Ovary (tissue), 3 donors: ENCODE measurements around the gene PRR5.

Source experiments
- POLR2A ChIP-seq: fragments of 450-650 bp; IDR thresholded peaks from one replicate; pipeline ENCODE4 v1.6.1; 2017; ENCODE audit warnings: antibody characterized with exemption, mild to moderate bottlenecking, moderate library complexity
- TF ChIP-seq, protein P1 (sequence below), 3 donors: fragments of 450-650 bp in 2 of 3; fragments of 200-600 bp in 1 of 3; IDR thresholded peaks; one replicate each; pipeline versions ENCODE4 v1.5.1 to v1.8.0; 2016 to 2022; ENCODE audit warnings: antibody characterized with exemption in 3 of 3, mild to moderate bottlenecking in 1 of 3
- donor health status: DM: no; HTN: no; CAD: no.

DNA sequence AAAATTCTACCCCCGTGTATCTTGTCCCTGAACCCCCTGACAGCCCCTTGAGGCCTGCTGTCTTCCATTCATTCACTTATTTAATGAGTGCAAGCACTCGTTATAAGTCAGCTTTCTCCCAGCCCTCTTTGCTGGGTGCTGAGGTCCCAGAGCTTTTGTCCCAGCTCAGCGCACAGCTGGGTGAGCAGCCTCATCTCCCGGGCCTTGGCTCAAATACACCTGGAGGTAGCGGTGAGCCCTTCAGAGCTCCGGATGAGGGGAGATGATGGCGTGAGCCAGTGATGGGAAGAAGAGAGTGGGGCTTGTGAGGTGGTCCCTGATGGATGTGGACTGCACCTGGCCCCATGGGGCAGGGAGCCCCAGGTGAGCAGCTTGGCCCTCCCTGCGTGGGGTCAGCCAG is 32.3 kb downstream of the PRR5 start:
- TF ChIP-seq, protein P1, sequence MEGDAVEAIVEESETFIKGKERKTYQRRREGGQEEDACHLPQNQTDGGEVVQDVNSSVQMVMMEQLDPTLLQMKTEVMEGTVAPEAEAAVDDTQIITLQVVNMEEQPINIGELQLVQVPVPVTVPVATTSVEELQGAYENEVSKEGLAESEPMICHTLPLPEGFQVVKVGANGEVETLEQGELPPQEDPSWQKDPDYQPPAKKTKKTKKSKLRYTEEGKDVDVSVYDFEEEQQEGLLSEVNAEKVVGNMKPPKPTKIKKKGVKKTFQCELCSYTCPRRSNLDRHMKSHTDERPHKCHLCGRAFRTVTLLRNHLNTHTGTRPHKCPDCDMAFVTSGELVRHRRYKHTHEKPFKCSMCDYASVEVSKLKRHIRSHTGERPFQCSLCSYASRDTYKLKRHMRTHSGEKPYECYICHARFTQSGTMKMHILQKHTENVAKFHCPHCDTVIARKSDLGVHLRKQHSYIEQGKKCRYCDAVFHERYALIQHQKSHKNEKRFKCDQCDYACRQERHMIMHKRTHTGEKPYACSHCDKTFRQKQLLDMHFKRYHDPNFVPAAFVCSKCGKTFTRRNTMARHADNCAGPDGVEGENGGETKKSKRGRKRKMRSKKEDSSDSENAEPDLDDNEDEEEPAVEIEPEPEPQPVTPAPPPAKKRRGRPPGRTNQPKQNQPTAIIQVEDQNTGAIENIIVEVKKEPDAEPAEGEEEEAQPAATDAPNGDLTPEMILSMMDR (IDR thresholded peaks at IDR 0.05): no peak
- no peak for TF ChIP-seq POLR2A
